ENCODE measurements around the gene ABHD12. TPM values are rescaled to one million over a fixed set of nuclear protein-coding genes. Genes with fewer than 3 reads are reported as not detected.

The ABHD12 gene
- total RNA-seq, 2 experiments from 2014 or later: 24.7 to 24.8 TPM

GRCh38 chr20:25328954-25329498 is 61.6 kb downstream of the ABHD12 start:
- ChIA-PET POLR2A (no interaction called here), CTCF (interaction anchor here (1.4 kb wide), 1 partner anchor 70 kb away, joined by 4 read pairs; no protein-coding TSS in a partner anchor)

GRCh38 chr20:25327521-25328235 is 63.0 kb downstream of the ABHD12 start:
- CTCF ChIA-PET: interaction anchor here (1.4 kb wide), 1 partner anchor 71 kb away, joined by 4 read pairs; no protein-coding TSS in a partner anchor
- POLR2A ChIA-PET: no interaction called here

GRCh38 chr20:25325997-25326396 is 64.6 kb downstream of the ABHD12 start:
- POLR2A ChIA-PET: no interaction called here
- CTCF ChIA-PET: no interaction called here

GRCh38 chr20:25325073-25325472 is 65.6 kb downstream of the ABHD12 start:
- ChIA-PET CTCF (no interaction called here), POLR2A (no interaction called here)

GRCh38 chr20:25324412-25324811 is 66.2 kb downstream of the ABHD12 start:
- CTCF ChIA-PET: no interaction called here
- POLR2A ChIA-PET: no interaction called here

- ChIA-PET CTCF (no interaction called here), POLR2A (no interaction called here)
These were observed 67.0 kb downstream of the ABHD12 start for GRCh38 chr20:25323496-25324246.

- ChIA-PET CTCF (no interaction called here), POLR2A (no interaction called here)
These were observed 68.6 kb downstream of the ABHD12 start for GRCh38 chr20:25321991-25322390.

- ChIA-PET CTCF (interaction anchor here (0.5 kb wide), 1 partner anchor 21 kb away, joined by 3 read pairs; no protein-coding TSS in a partner anchor), POLR2A (no interaction called here)
These were observed 69.3 kb downstream of the ABHD12 start for GRCh38 chr20:25321262-25321831.

GRCh38 chr20:25320035-25320800 is 70.4 kb downstream of the ABHD12 start:
- CTCF ChIA-PET: no interaction called here
- POLR2A ChIA-PET: interaction anchor here (0.6 kb wide), 1 partner anchor 125 kb away, joined by 6 read pairs; no protein-coding TSS in a partner anchor

- CTCF ChIA-PET: no interaction called here
- POLR2A ChIA-PET: interaction anchor here (0.6 kb wide), 1 partner anchor 125 kb away, joined by 6 read pairs; no protein-coding TSS in a partner anchor
These were observed 71.2 kb downstream of the ABHD12 start for GRCh38 chr20:25319241-25320034.

GRCh38 chr20:25318471-25319240 is 72.0 kb downstream of the ABHD12 start:
- POLR2A ChIA-PET: interaction anchor here (0.7 kb wide), 1 partner anchor 45 kb away, joined by 3 read pairs; no protein-coding TSS in a partner anchor
- CTCF ChIA-PET: no interaction called here

- ChIA-PET CTCF (no interaction called here), POLR2A (no interaction called here)
These were observed 73.1 kb downstream of the ABHD12 start for GRCh38 chr20:25317351-25318075.

GRCh38 chr20:25316506-25317190 is 74.0 kb downstream of the ABHD12 start:
- ChIA-PET POLR2A (no interaction called here), CTCF (no interaction called here)

GRCh38 chr20:25315418-25316210 is 75.0 kb downstream of the ABHD12 start:
- CTCF ChIA-PET: no interaction called here
- POLR2A ChIA-PET: no interaction called here

GRCh38 chr20:25314497-25315417 is 75.9 kb downstream of the ABHD12 start:
- POLR2A ChIA-PET: no interaction called here
- CTCF ChIA-PET: interaction anchor here (1.2 to 1.6 kb wide), 2 partner anchors 84 to 321 kb away, joined by 3 to 4 read pairs; no protein-coding TSS in a partner anchor

All from activated CD8-positive, alpha-beta memory T cell treated with anti-CD3 and anti-CD28 coated beads for 36 hours (primary cell).